IMR-90 (cell line): Measurements from ENCODE around the gene ANP32B. TPM values are rescaled to one million over a fixed set of nuclear protein-coding genes. Genes with fewer than 3 reads are reported as not detected.

Experiments
- ATAC-seq: fragments of 200-7000 bp; cut with Tn5 transposase; 2 replicates; pipeline ENCODE4 v1.9.1; 2020; ENCODE audit warnings: low read depth, mild to moderate bottlenecking, moderate library complexity
- BruUV-seq: library from RNA; stranded (reverse); fragments of 400-500 nt; replicated peaks from 2 replicates; lab custom pipeline; 2021; lab: Mats Ljungman, UMichigan
- CTCF ChIA-PET: fragments of 300-600 bp; formaldehyde crosslinking; extraction: SDS; loops from one replicate; lab custom pipeline; 2021; ENCODE audit warnings: antibody characterized with exemption; lab: Yijun Ruan, JAX
- POLR2A ChIA-PET: fragments of 300-600 bp; sonication (Branson Sonifier 250); formaldehyde crosslinking; loops from one replicate; lab custom pipeline; 2022; ENCODE audit warnings: antibody characterized with exemption; ENCODE audit not compliant: unreplicated experiment; lab: Charles Lee
- DNase-seq: peaks from one replicate; pipeline ENCODE4 v3.0.0; 2013
- H2AFZ ChIP-seq: replicated peaks from 2 replicates; pipeline ENCODE3; 2013; ENCODE audit warnings: low read length, mild to moderate bottlenecking; ENCODE audit not compliant: poor library complexity
- H2AK5ac ChIP-seq: 2 replicates; pipeline ENCODE4 v1.6.1; 2013; ENCODE audit warnings: low read depth, low read length, inconsistent platforms
- H2AK9ac ChIP-seq: replicated peaks from 2 replicates; pipeline ENCODE3; 2013; ENCODE audit warnings: mild to moderate bottlenecking, low read depth, low read length, moderate library complexity; ENCODE audit not compliant: poor library complexity
- H2BK120ac ChIP-seq: 2 replicates; pipeline ENCODE4 v1.6.1; 2013; ENCODE audit warnings: low read depth, low read length, inconsistent platforms
- H2BK15ac ChIP-seq: 3 replicates; pipeline ENCODE4 v1.6.1; 2013; ENCODE audit warnings: low read depth, low read length, inconsistent platforms
- H2BK20ac ChIP-seq: 2 replicates; pipeline ENCODE4 v1.6.1; 2013; ENCODE audit warnings: low read depth, mild to moderate bottlenecking, inconsistent platforms, low read length, moderate library complexity
- H2BK5ac ChIP-seq: 2 replicates; pipeline ENCODE4 v1.6.1; 2013; ENCODE audit warnings: mild to moderate bottlenecking, low read depth, low read length, inconsistent platforms; ENCODE audit not compliant: poor library complexity, severe bottlenecking
- H3K14ac ChIP-seq: replicated peaks from 2 replicates; pipeline ENCODE4 v1.6.1; 2013; ENCODE audit warnings: low read depth, low read length, inconsistent platforms
- H3K18ac ChIP-seq: 2 replicates; pipeline ENCODE4 v1.6.1; 2013; ENCODE audit warnings: low read depth, low read length, control low read depth
- H3K23ac ChIP-seq: 2 replicates; pipeline ENCODE4 v1.6.1; 2013; ENCODE audit warnings: low read depth, low read length, inconsistent platforms
- H3K27ac ChIP-seq: 2 replicates; pipeline ENCODE4 v1.5.1; 2013; ENCODE audit warnings: mild to moderate bottlenecking, control low read depth, low read length; ENCODE audit not compliant: insufficient read depth
- H3K27me3 ChIP-seq: 2 replicates; pipeline ENCODE4 v1.6.1; 2013; ENCODE audit warnings: low read length; ENCODE audit not compliant: control insufficient read depth, insufficient read depth
- H3K36me3 ChIP-seq: 2 replicates; pipeline ENCODE4 v1.6.1; 2013; ENCODE audit warnings: low read length, mixed read lengths; ENCODE audit not compliant: control insufficient read depth, insufficient read depth
- H3K4ac ChIP-seq: 2 replicates; pipeline ENCODE4 v1.6.1; 2013; ENCODE audit warnings: low read depth, low read length, inconsistent platforms
- H3K4me1 ChIP-seq: 2 replicates; pipeline ENCODE4 v1.6.1; 2013; ENCODE audit warnings: low read length, mixed read lengths; ENCODE audit not compliant: control insufficient read depth, insufficient read depth
- H3K4me2 ChIP-seq: 2 replicates; pipeline ENCODE4 v1.6.1; 2013; ENCODE audit warnings: low read depth, mild to moderate bottlenecking, control low read depth, low read length, moderate library complexity
- H3K4me3 ChIP-seq: 2 replicates; pipeline ENCODE4 v1.5.1; 2013; ENCODE audit warnings: low read depth, mild to moderate bottlenecking, control low read depth, low read length, moderate library complexity; ENCODE audit not compliant: insufficient read depth
- H3K56ac ChIP-seq: 2 replicates; pipeline ENCODE4 v1.6.1; 2013; ENCODE audit warnings: low read length, inconsistent platforms; ENCODE audit not compliant: insufficient read depth; ENCODE audit errors: extremely low read depth
- H3K79me1 ChIP-seq, 2 experiments: 2 replicates each; pipeline ENCODE4 v1.6.1; 2013; ENCODE audit warnings: low read length in 2 of 2, inconsistent platforms in 1 of 2, low read depth in 1 of 2
- H3K9ac ChIP-seq: 2 replicates; pipeline ENCODE4 v1.6.1; 2013; ENCODE audit warnings: low read depth, low read length, control low read depth
- H3K9me1 ChIP-seq: 2 replicates; pipeline ENCODE4 v1.6.1; 2013; ENCODE audit warnings: low read length, inconsistent platforms; ENCODE audit not compliant: insufficient read depth
- H3K9me3 ChIP-seq: 2 replicates; pipeline ENCODE4 v1.6.1; 2013; ENCODE audit warnings: low read length; ENCODE audit not compliant: control insufficient read depth, insufficient read depth
- H4K20me1 ChIP-seq: 2 replicates; pipeline ENCODE4 v1.6.1; 2013; ENCODE audit warnings: low read length, inconsistent platforms; ENCODE audit not compliant: insufficient read depth
- H4K5ac ChIP-seq: 2 replicates; pipeline ENCODE4 v1.6.1; 2013; ENCODE audit warnings: mild to moderate bottlenecking, low read depth, low read length, control low read depth
- H4K8ac ChIP-seq, 2 experiments: 2 replicates each; pipeline ENCODE4 v1.6.1; 2013; ENCODE audit warnings: low read depth in 2 of 2, low read length in 2 of 2, control low read depth in 1 of 2, inconsistent platforms in 1 of 2
- H4K91ac ChIP-seq: 2 replicates; pipeline ENCODE4 v1.6.1; 2013; ENCODE audit warnings: low read depth, low read length, inconsistent platforms; ENCODE audit not compliant: insufficient read depth
- BHLHE40 ChIP-seq: fragments of 150-350 bp; IDR thresholded peaks from 2 replicates; pipeline ENCODE4 v1.6.1; 2016; ENCODE audit warnings: mild to moderate bottlenecking, low read depth, low read length
- CEBPB ChIP-seq: IDR thresholded peaks from 2 replicates; pipeline ENCODE4 v1.6.1; 2012; ENCODE audit warnings: low read depth, low read length, improper control_type of control experiment
- CTCF ChIP-seq: conservative IDR thresholded peaks from 2 replicates; pipeline ENCODE4 v1.5.1; 2012; ENCODE audit warnings: mild to moderate bottlenecking, low read depth, low read length, improper control_type of control experiment
- ELK1 ChIP-seq: fragments of 150-350 bp; IDR thresholded peaks from 2 replicates; pipeline ENCODE4 v1.6.1; 2016; ENCODE audit warnings: low read depth, mild to moderate bottlenecking, low read length, moderate library complexity, borderline replicate concordance
- FOS ChIP-seq: fragments of 150-350 bp; IDR thresholded peaks from 2 replicates; pipeline ENCODE4 v1.6.1; 2016; ENCODE audit warnings: low read depth, low read length
- MAFK ChIP-seq: IDR thresholded peaks from 2 replicates; pipeline ENCODE4 v1.6.1; 2012; ENCODE audit warnings: low read depth, low read length, improper control_type of control experiment
- MAZ ChIP-seq: IDR thresholded peaks from 2 replicates; pipeline ENCODE4 v1.6.1; 2012; ENCODE audit warnings: low read depth, mild to moderate bottlenecking, low read length, improper control_type of control experiment, moderate library complexity, borderline replicate concordance
- MXI1 ChIP-seq: IDR thresholded peaks from 2 replicates; pipeline ENCODE4 v1.6.1; 2012; ENCODE audit warnings: low read depth, mild to moderate bottlenecking, low read length, moderate library complexity, borderline replicate concordance
- POLR2A ChIP-seq: IDR thresholded peaks from 2 replicates; pipeline ENCODE4 v1.6.1; 2012; ENCODE audit warnings: mild to moderate bottlenecking, low read depth, low read length
- RAD21 ChIP-seq: IDR thresholded peaks from 2 replicates; pipeline ENCODE4 v1.6.1; 2012; ENCODE audit warnings: low read length, improper control_type of control experiment
- RCOR1 ChIP-seq: IDR thresholded peaks from 2 replicates; pipeline ENCODE4 v1.6.1; 2012; ENCODE audit warnings: mild to moderate bottlenecking, low read length, improper control_type of control experiment; ENCODE audit not compliant: insufficient replicate concordance
- RFX5 ChIP-seq: IDR thresholded peaks from 2 replicates; pipeline ENCODE4 v1.8.0; 2012; ENCODE audit warnings: low read depth, mild to moderate bottlenecking, low read length, moderate library complexity
- SMC3 ChIP-seq: fragments of 150-350 bp; IDR thresholded peaks from 2 replicates; pipeline ENCODE4 v1.6.1; 2016; ENCODE audit warnings: low read depth, mild to moderate bottlenecking, antibody characterized with exemption, low read length, moderate library complexity
- USF2 ChIP-seq: fragments of 150-350 bp; IDR thresholded peaks from 2 replicates; pipeline ENCODE4 v1.6.1; 2017; ENCODE audit warnings: mild to moderate bottlenecking, antibody characterized with exemption, low read length, low read depth
- WGBS, 2 experiments: methylation state at CpG; one replicate each; pipeline versions ENCODE4 v1.1.5 to v1.1.7; 2013; ENCODE audit warnings: missing lambda C conversion rate in 2 of 2; ENCODE audit not compliant: insufficient read length in 1 of 2; ENCODE audit errors: extremely low coverage in 2 of 2; 5-methylcytosine and 5-hydroxymethylcytosine counted together
- dilution Hi-C: fragments of 300-500 bp; cut with HindIII; formaldehyde crosslinking; loops from one replicate; pipeline ENCODE4 v1.14.3; 2018; ENCODE audit warnings: low sequenced_read_pairs; ENCODE audit not compliant: unreplicated experiment
- in situ Hi-C: fragments of 300-500 bp; cut with MboI; formaldehyde crosslinking; loops from 3 replicates; pipeline ENCODE4 v1.14.3; 2019; ENCODE audit warnings: low sequenced_read_pairs, inconsistent platforms, mixed read lengths
- intact Hi-C: fragments of 100-400 bp; cut with micrococcal nuclease; formaldehyde crosslinking; loops from 2 replicates; pipeline ENCODE4 v1.10.0; 2022
- polyA plus RNA-seq, 3 experiments: library from polyadenylated mRNA; depleted of rRNA; stranded (reverse); fragments of >200 nt; gene quantifications; 2 replicates each; pipeline ENCODE4 v1.2.3, GENCODE V29; 2012; ENCODE audit warnings: low replicate concordance in 1 of 3
- total RNA-seq: library from RNA; depleted of rRNA; stranded (reverse); fragments of >200 nt; gene quantifications from 2 replicates; pipeline ENCODE4 v1.2.3, GENCODE V29; 2012

Gene ANP32B
- total and polyA plus RNA-seq, 2 of the 4 experiments (the other 2 are of a cell fraction) = 3.9 to 46.8 TPM

- no peak for DNase-seq
- dilution Hi-C loops (no loop called here), intact Hi-C loops (no loop called here), in situ Hi-C loops (no loop called here)
- H3K56ac ChIP-seq = no peak overlapping the region
- peak overlapping the region; percentile 26; the same call in 1 of the 2 replicates for H3K23ac ChIP-seq
- no peak overlapping the region for H3K14ac ChIP-seq
- H3K27me3 ChIP-seq = no peaks in the 10 kb centered on the region
- ChIA-PET CTCF (interaction anchor here (1.2 to 1.3 kb wide), 2 partner anchors 9 to 76 kb away, joined by 3 read pairs; partner anchors contain the start of gene TRMO), POLR2A (no interaction called here)
- H3K9me1 ChIP-seq = peaks cover 4% of the 10 kb centered on the region; the same call in 1 of the 2 replicates
- H3K4me1 ChIP-seq = peaks cover 6% of the 10 kb centered on the region
- H4K20me1 ChIP-seq = peaks cover 41% of the 10 kb centered on the region
- WGBS, 2 experiments = no CpG with 5 or more reads among the region's 3 CpGs
- ATAC-seq = peak; percentile 29; the same call in 1 of the 2 replicates
- no peak overlapping the region for H3K4ac ChIP-seq
- no peak overlapping the region for H2BK5ac ChIP-seq
- no peak overlapping the region for H2AK5ac ChIP-seq
- no TSS peak for BruUV-seq
- H4K5ac ChIP-seq = no peak overlapping the region
- H4K8ac ChIP-seq = no peak overlapping the region
- H3K79me1 ChIP-seq = peaks cover 37 to 66% of the 10 kb centered on the region in 2 experiments
- H2AFZ ChIP-seq = no peak overlapping the region
- no peak overlapping the region for H2AK9ac ChIP-seq
- no peaks in the 10 kb centered on the region for H3K9me3 ChIP-seq
- H2BK120ac ChIP-seq = no peak overlapping the region
- H3K18ac ChIP-seq = no peak overlapping the region
- H2BK15ac ChIP-seq = no peak overlapping the region
- H3K9ac ChIP-seq = no peak overlapping the region
- peaks cover 21% of the 10 kb centered on the region for H3K36me3 ChIP-seq
- H2BK20ac ChIP-seq = no peak overlapping the region
- no peak overlapping the region for H3K27ac ChIP-seq
- H3K4me2 ChIP-seq = no peak overlapping the region
- no peak overlapping the region for H4K91ac ChIP-seq
- no peak overlapping the region for H3K4me3 ChIP-seq
- no peak for TF ChIP-seq RCOR1
- TF ChIP-seq CTCF = no peak
- no peak for TF ChIP-seq RAD21
- no peak for TF ChIP-seq USF2
- TF ChIP-seq CEBPB = no peak
- TF ChIP-seq MXI1 = no peak
- no peak for TF ChIP-seq ELK1
- no peak for TF ChIP-seq POLR2A
- no peak for TF ChIP-seq RFX5
- TF ChIP-seq BHLHE40 = no peak
- no peak for TF ChIP-seq MAZ
- no peak for TF ChIP-seq SMC3
- TF ChIP-seq MAFK = no peak
- no peak for TF ChIP-seq FOS
Observed at GRCh38 chr9:97997330-97998276, 14.5 kb downstream of the ANP32B start.
